ENCODE data around the gene TSC22D2. TPM values are rescaled to one million over a fixed set of nuclear protein-coding genes. Genes with fewer than 3 reads are reported as not detected.

TSC22D2 gene
- total and polyA plus RNA-seq, 7 donors, result 6.6 to 24.9 (median 14.6) TPM

DNA sequence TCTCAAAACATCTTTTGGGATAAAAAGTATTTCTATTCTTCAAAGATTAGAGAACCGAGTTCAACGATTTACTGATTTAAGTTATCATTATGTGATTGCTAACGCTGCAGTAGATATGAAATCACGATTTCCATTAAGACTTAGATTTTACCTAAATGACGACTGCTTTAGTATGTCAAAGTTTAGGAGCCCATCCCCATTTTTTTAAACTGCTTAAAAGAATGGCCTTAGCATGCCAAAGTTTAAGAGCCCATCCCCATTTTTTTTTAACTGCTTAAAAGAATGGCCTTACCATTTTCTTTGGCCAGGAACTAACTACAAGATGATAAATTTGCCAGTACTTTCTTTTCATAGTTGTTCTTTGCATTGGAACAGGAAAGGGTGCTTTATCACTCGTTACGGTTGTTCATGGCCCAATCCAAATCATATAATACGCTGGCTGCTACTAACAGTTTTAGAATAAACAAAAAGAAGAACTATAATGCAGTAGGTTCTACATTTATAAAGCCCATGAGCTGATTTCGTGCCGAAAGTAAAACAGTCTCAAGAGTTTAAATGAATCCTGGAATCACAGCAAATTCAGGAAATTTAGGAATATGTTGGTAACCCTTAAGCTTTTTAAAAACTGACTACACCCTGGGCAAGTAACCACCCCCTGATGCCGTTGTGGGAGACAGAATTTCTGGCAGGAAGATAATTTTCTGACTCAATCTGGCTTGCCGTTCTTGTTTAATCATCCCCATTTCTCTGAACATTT is 869 bp upstream of the TSC22D2 start:
- Histone ChIP-seq H3K27me3 (no peaks in the 10 kb centered on the region), H3K9me3 (no peaks in the 10 kb centered on the region), H3K4me3 (peak overlapping the region; percentile 89 to 92 (median 89)), H3K4me1 (peaks cover 0 to 19% (median 6%) of the 10 kb centered on the region in 4 donors), H3K27ac (peak overlapping the region; percentile 96 to 100 (median 98)), H3K36me3 (no peaks in the 10 kb centered on the region)
- no peak for DNase-seq
- intact Hi-C loops (cut with DNase I), result loop anchor here (5.0 kb wide), 2 partner anchors 60 to 195 kb away; partner anchors contain the start of gene SELENOT
- TF ChIP-seq POLR2A (IDR thresholded peaks at IDR 0.05), result no peak
- no peak for TF ChIP-seq CTCF (IDR thresholded peaks at IDR 0.05)
- no peak for TF ChIP-seq EP300 (IDR thresholded peaks at IDR 0.05)
- no peak for TF ChIP-seq POLR2AphosphoS5 (IDR thresholded peaks at IDR 0.05)
- WGBS, 2 donors, result 17 to 34% methylated on average over 12 of the region's 12 CpGs

DNA sequence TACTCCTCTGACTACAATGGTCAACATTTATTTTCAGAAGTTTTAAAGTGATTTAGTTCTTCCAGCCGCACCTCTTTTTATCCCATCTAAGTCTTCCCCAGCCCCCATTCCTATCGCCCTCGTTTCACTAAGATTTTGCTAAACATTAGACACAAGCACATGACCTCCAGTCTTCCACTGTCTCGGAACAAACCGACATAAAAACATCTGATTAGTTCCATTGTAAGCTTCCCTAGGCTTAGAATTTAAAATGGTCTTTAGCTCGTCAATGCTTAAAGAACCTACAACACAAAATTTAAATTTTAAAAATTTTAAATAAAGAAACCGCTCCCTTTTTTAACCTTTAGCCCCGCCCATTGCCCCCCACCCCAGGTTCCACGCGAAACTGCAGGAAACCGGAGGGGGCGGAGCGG is 284 bp upstream of the TSC22D2 start:
- Histone ChIP-seq H3K9me3 (no peaks in the 10 kb centered on the region), H3K36me3 (no peaks in the 10 kb centered on the region), H3K27ac (peak overlapping the region; percentile 96 to 100 (median 98)), H3K27me3 (no peaks in the 10 kb centered on the region), H3K4me3 (peak overlapping the region; percentile 89 to 92 (median 89)), H3K4me1 (peaks cover 0 to 22% (median 6%) of the 10 kb centered on the region in 4 donors)
- WGBS, 2 donors, result 0 to 1% methylated on average over 13 of the region's 13 CpGs
- intact Hi-C loops (cut with DNase I), result loop anchor here (2.0 to 5.0 kb wide), 5 partner anchors 35 to 437 kb away; partner anchors contain the start of genes EIF2A, PFN2, SELENOT and SERP1
- TF ChIP-seq POLR2AphosphoS5 (IDR thresholded peaks at IDR 0.05), result no peak
- TF ChIP-seq CTCF (IDR thresholded peaks at IDR 0.05), result no peak
- TF ChIP-seq POLR2A (IDR thresholded peaks at IDR 0.05), result no peak
- TF ChIP-seq EP300 (IDR thresholded peaks at IDR 0.05), result no peak
- no peak for DNase-seq

DNA sequence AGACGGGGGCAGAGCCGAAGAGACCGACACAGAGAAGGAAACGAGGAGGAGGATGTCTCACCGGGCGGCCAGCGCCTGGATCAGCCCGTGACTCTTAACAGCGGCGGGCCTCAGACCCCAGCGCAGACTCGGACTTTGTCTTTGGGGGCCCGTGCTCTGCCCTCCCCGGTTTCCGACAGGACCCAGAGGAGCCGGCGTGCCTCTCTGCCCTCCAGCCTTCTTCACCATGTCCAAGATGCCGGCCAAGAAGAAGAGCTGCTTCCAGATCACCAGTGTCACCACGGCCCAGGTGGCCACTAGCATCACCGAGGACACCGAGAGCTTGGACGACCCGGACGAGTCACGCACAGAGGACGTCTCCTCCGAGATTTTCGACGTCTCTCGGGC is 1.0 kb downstream of the TSC22D2 start:
- intact Hi-C loops (cut with DNase I), result loop anchor here (2.0 to 5.0 kb wide), 5 partner anchors 36 to 438 kb away; partner anchors contain the start of genes EIF2A, PFN2, SELENOT and SERP1
- Histone ChIP-seq H3K4me1 (peaks cover 0 to 35% (median 18%) of the 10 kb centered on the region in 4 donors), H3K36me3 (no peaks in the 10 kb centered on the region), H3K4me3 (peak overlapping the region; percentile 89 to 92 (median 89)), H3K27ac (peak overlapping the region; percentile 96 to 100 (median 98)), H3K9me3 (no peaks in the 10 kb centered on the region), H3K27me3 (no peaks in the 10 kb centered on the region)
- 0% methylated on average over 30 of the region's 30 CpGs for WGBS, 2 donors
- no peak for DNase-seq
- TF ChIP-seq POLR2A (IDR thresholded peaks at IDR 0.05), result no peak
- no peak for TF ChIP-seq CTCF (IDR thresholded peaks at IDR 0.05)
- TF ChIP-seq EP300 (IDR thresholded peaks at IDR 0.05), result no peak
- no peak for TF ChIP-seq POLR2AphosphoS5 (IDR thresholded peaks at IDR 0.05)

- no peaks in the 10 kb centered on the region for H3K27me3 ChIP-seq
- DNase-seq, result peak; percentile 90
- intact Hi-C loops (cut with DNase I), result loop anchor here (1.0 to 5.0 kb wide), 9 partner anchors 37 to 439 kb away; partner anchors contain the start of genes EIF2A, PFN2, SELENOT and SERP1
- peak overlapping the region; percentile 96 to 100 (median 98) for H3K27ac ChIP-seq
- TF ChIP-seq CTCF (IDR thresholded peaks at IDR 0.05) (peak; percentile 25 to 70 (median 39)), POLR2A (IDR thresholded peaks at IDR 0.05) (peak in 1 of 2 donors; percentile 19), POLR2AphosphoS5 (IDR thresholded peaks at IDR 0.05) (peak; percentile 31 to 78 (median 66)), EP300 (IDR thresholded peaks at IDR 0.05) (no peak)
- WGBS, 2 donors, result 0% methylated on average over 72 of the region's 72 CpGs
- no peaks in the 10 kb centered on the region for H3K36me3 ChIP-seq
- peak overlapping the region; percentile 89 to 92 (median 89) for H3K4me3 ChIP-seq
- H3K9me3 ChIP-seq, result no peaks in the 10 kb centered on the region
- H3K4me1 ChIP-seq, result peaks cover 0 to 41% (median 23%) of the 10 kb centered on the region in 4 donors
These were observed 1.6 kb downstream of the TSC22D2 start for GRCh38 chr3:150409512-150410310.

Data from sigmoid colon (tissue), 7 donors.